Smooth muscle cell (in vitro differentiated cells): ENCODE measurements around the gene IFNAR2. TPM values are rescaled to one million over a fixed set of nuclear protein-coding genes. Genes with fewer than 3 reads are reported as not detected.
"Not testable (repeated sequence)": the region's sequence is repeated elsewhere in the genome, so short reads cannot be mapped to it uniquely, and the experiment has no call there.

Source experiments
- DNase-seq: peaks from one replicate; lab custom pipeline; 2025; ENCODE audit not compliant: unreplicated experiment; lab: John Stamatoyannopoulos, UW
- H2AFZ ChIP-seq: fragments of 200-600 bp; sonication (generic); 2 replicates; pipeline ENCODE4 v1.6.0; 2016; ENCODE audit warnings: antibody characterized with exemption, low read depth, mild to moderate bottlenecking
- H3F3A ChIP-seq: fragments of 200-600 bp; sonication (generic); 2 replicates; pipeline ENCODE4 v1.6.0; 2017; ENCODE audit warnings: antibody characterized with exemption, low read depth
- H3K27ac ChIP-seq: fragments of 200-600 bp; sonication (generic); 2 replicates; pipeline ENCODE4 v1.5.1; 2016; ENCODE audit warnings: low read depth, mild to moderate bottlenecking
- H3K27me3 ChIP-seq: fragments of 200-600 bp; sonication (generic); 2 replicates; pipeline ENCODE4 v1.6.1; 2016; ENCODE audit warnings: low read depth, mild to moderate bottlenecking
- H3K36me3 ChIP-seq: fragments of 200-600 bp; sonication (generic); 2 replicates; pipeline ENCODE4 v1.5.1; 2016; ENCODE audit warnings: low read depth
- H3K4me1 ChIP-seq: fragments of 200-600 bp; sonication (generic); 2 replicates; pipeline ENCODE4 v1.5.1; 2016; ENCODE audit warnings: low read depth
- H3K4me2 ChIP-seq: fragments of 200-600 bp; sonication (generic); 2 replicates; pipeline ENCODE4 v1.6.0; 2016; ENCODE audit warnings: mild to moderate bottlenecking
- H3K4me3 ChIP-seq: fragments of 200-600 bp; sonication (generic); 2 replicates; pipeline ENCODE4 v1.5.1; 2016; ENCODE audit warnings: mild to moderate bottlenecking
- H3K79me2 ChIP-seq: fragments of 200-600 bp; sonication (generic); 2 replicates; pipeline ENCODE4 v1.6.0; 2016; ENCODE audit warnings: low read depth, mild to moderate bottlenecking
- H3K9ac ChIP-seq: fragments of 200-600 bp; sonication (generic); 2 replicates; pipeline ENCODE4 v1.6.0; 2016; ENCODE audit warnings: low read depth
- H3K9me3 ChIP-seq: fragments of 200-600 bp; sonication (generic); replicated peaks from 2 replicates; pipeline ENCODE4 v1.5.1; 2016; ENCODE audit warnings: low read depth
- H4K20me1 ChIP-seq: fragments of 200-600 bp; sonication (generic); 2 replicates; pipeline ENCODE4 v1.6.0; 2016; ENCODE audit warnings: low read depth
- WGBS: methylation state at CpG from one replicate; pipeline ENCODE4 v1.1.7; 2016; ENCODE audit warnings: low lambda C conversion rate; 5-methylcytosine and 5-hydroxymethylcytosine counted together
- polyA plus RNA-seq: library from polyadenylated mRNA; unstranded; fragments of >200 nt; fragmentation: Nextera tagmentation; extraction: Ambion mirVana; gene quantifications from 2 replicates; pipeline ENCODE4 v1.2.1, GENCODE V29; 2016
- total RNA-seq: library from RNA; depleted of rRNA; stranded (reverse); fragments of >200 nt; gene quantifications from 2 replicates; pipeline ENCODE4 v1.2.3, GENCODE V29; 2014
- TF ChIP-seq, protein P1 (sequence below): fragments of 200-600 bp; sonication (generic); IDR thresholded peaks from 2 replicates; pipeline ENCODE4 v1.5.1; 2017; ENCODE audit warnings: borderline replicate concordance, mild to moderate bottlenecking, antibody characterized with exemption; ENCODE audit not compliant: insufficient read depth, poor library complexity, severe bottlenecking

The IFNAR2 gene
- total and polyA plus RNA-seq, 2 experiments from 2014 or later: 30.7 to 33.2 TPM

DNA sequence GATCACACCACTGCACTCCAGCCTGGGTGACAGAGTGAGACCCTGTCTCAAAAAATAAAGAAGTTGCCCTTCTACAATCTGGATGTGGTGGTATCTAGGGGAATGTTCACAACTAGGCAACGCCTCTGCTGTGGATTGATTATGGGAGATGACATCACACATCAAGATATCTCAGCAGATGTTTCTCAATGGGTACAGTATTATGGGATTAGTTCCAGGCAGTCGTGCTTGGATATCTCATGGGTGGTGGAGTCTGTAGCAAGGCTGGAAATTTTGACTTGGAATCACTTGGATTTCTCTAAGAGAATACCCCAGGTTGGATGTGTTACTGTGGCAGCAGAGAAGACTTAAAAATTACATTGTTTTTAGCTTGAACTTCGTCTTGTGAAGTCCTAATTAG is 7.7 kb downstream of the IFNAR2 start:
- no peak for DNase-seq
- Histone ChIP-seq H3F3A (no peaks in the 10 kb centered on the region), H3K9ac (no peak overlapping the region), H3K27ac (peak overlapping the region; percentile 82), H3K79me2 (peaks cover 76% of the 10 kb centered on the region), H3K27me3 (no peaks in the 10 kb centered on the region), H3K4me3 (no peak overlapping the region), H3K4me2 (peak overlapping the region; percentile 17), H3K9me3 (no peaks in the 10 kb centered on the region), H4K20me1 (peaks cover 46% of the 10 kb centered on the region), H3K4me1 (peaks cover 6% of the 10 kb centered on the region), H3K36me3 (peaks cover 3% of the 10 kb centered on the region), H2AFZ (no peak overlapping the region)
- TF ChIP-seq, protein P1, sequence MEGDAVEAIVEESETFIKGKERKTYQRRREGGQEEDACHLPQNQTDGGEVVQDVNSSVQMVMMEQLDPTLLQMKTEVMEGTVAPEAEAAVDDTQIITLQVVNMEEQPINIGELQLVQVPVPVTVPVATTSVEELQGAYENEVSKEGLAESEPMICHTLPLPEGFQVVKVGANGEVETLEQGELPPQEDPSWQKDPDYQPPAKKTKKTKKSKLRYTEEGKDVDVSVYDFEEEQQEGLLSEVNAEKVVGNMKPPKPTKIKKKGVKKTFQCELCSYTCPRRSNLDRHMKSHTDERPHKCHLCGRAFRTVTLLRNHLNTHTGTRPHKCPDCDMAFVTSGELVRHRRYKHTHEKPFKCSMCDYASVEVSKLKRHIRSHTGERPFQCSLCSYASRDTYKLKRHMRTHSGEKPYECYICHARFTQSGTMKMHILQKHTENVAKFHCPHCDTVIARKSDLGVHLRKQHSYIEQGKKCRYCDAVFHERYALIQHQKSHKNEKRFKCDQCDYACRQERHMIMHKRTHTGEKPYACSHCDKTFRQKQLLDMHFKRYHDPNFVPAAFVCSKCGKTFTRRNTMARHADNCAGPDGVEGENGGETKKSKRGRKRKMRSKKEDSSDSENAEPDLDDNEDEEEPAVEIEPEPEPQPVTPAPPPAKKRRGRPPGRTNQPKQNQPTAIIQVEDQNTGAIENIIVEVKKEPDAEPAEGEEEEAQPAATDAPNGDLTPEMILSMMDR: no peak
- WGBS: 50% methylated on average over 3 of the region's 3 CpGs

DNA sequence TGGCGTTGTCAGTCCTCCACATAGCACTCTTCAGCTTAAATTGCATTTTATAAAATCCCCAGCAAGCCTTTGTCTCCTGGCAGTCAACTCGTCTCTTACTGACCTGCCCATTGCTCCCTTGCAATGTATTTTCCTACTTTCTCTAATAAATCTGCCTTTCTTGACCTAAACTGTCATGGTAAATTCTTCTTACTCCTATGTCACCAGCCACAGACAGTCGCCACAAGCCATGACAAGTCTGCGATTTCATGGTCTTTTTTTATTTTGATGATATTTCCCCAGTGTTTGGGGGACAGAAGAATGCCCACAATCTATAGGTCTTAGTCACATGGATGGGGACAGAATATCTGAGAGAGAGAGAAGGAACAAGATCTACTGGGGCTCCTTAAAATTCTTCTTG is 8.4 kb downstream of the IFNAR2 start:
- H3K4me3 ChIP-seq: no peak overlapping the region
- H3K27ac ChIP-seq: peak overlapping the region; percentile 82

DNA sequence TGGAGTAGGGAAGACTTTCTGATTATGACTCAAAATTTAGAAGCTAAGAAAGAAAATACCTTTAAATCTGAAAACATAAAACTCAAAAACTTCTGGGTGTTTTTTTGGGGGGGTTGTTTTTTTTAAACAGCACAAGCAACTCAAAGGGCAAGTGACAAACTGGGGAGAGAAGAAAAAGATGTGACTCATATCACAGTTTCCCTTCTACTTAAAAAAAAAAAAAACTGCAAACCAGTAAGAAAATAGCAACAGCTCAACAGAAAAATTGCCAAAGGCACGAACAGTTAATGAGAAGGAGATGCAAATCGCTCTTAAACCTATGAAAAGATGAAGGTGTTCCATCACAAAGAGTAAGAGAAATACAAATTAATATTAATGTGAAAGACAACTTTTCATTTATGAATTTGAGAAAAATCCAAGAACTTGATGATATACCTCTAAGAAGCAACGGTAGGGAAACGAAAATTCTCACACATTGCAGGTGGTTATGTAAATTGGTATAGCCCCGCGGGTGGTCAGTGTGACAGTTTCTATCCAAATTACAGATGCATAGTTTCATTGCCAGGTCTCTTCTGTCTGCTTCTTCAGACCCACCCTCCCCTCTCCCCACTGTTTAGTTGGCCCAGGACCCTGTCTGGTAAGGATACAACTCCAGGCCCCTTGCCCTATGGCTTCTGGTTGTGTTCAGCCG is 9.0 kb downstream of the IFNAR2 start:
- no peak overlapping the region for H2AFZ ChIP-seq
- peaks cover 3% of the 10 kb centered on the region for H3K36me3 ChIP-seq
- 85% methylated on average over 7 of the region's 7 CpGs for WGBS

More for the DNA sequence above, 8.4 kb downstream of the IFNAR2 start:
- TF ChIP-seq, protein P1: no peak
- Histone ChIP-seq H3K4me1 (no peaks in the 10 kb centered on the region), H3K9ac (peak overlapping the region; percentile 59), H3K27me3 (no peaks in the 10 kb centered on the region), H4K20me1 (peaks cover 44% of the 10 kb centered on the region), H3K79me2 (peaks cover 72% of the 10 kb centered on the region), H3K36me3 (peaks cover 3% of the 10 kb centered on the region), H3K9me3 (no peaks in the 10 kb centered on the region), H2AFZ (no peak overlapping the region), H3K4me2 (peak overlapping the region; percentile 60), H3F3A (no peaks in the 10 kb centered on the region)
- WGBS: 65% methylated on average over 4 of the region's 4 CpGs
- no peak for DNase-seq

DNA sequence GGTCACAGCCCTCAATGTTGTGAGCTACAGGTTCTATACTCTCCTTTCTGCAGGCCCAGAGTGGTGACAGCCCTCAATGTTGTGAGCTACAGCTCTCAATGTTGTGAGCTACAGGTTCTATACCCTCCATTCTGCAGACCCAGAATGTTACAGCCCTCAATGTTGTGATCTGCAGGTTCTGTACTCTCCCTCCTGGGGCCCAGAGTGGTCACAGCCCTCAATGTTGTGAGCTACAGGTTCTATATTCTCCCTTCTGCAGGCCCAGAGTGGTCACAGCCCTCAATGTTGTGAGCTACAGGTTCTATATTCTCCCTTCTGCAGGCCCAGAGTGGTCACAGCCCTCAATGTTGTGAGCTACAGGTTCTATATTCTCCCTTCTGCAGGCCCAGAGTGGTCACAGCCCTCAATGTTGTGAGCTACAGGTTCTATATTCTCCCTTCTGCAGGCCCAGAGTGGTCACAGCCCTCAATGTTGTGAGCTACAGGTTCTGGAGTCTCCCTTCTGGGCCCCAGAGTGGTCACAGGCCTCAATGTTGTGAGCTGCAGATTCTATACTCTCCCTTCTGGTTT is 9.9 kb downstream of the IFNAR2 start:
- not testable (repeated sequence) for H3K9ac ChIP-seq, H3K27ac ChIP-seq, H3K27me3 ChIP-seq, H2AFZ ChIP-seq, H3F3A ChIP-seq, H3K9me3 ChIP-seq, DNase-seq, H3K36me3 ChIP-seq, H3K4me2 ChIP-seq, H3K4me1 ChIP-seq, H3K4me3 ChIP-seq
- H4K20me1 ChIP-seq: peaks cover 51% of the 10 kb centered on the region
- peaks cover 57% of the 10 kb centered on the region for H3K79me2 ChIP-seq

More for the DNA sequence above, 9.0 kb downstream of the IFNAR2 start:
- no peaks in the 10 kb centered on the region for H3F3A ChIP-seq
- peaks cover 66% of the 10 kb centered on the region for H3K79me2 ChIP-seq
- no peaks in the 10 kb centered on the region for H3K27me3 ChIP-seq
- no peaks in the 10 kb centered on the region for H3K4me1 ChIP-seq
- peaks cover 50% of the 10 kb centered on the region for H4K20me1 ChIP-seq
- H3K9ac ChIP-seq: peak overlapping the region; percentile 59
- no peaks in the 10 kb centered on the region for H3K9me3 ChIP-seq
- peak overlapping the region; percentile 60 for H3K4me2 ChIP-seq
- peak overlapping the region; percentile 82 for H3K27ac ChIP-seq
- TF ChIP-seq, protein P1: no peak
- no peak overlapping the region for H3K4me3 ChIP-seq
- DNase-seq: no peak
